A549 treated with AZD9567 at 1 μM for 4 hours (cell line): ENCODE data around the gene OR51B4. TPM values are rescaled to one million over a fixed set of nuclear protein-coding genes. Genes with fewer than 3 reads are reported as not detected.

ENCODE experiments used
- total RNA-seq: library from RNA; stranded (reverse); fragments of 200-300 nt; extraction: Qiagen RNA extraction; gene quantifications from 5 replicates; pipeline ENCODE4 v1.2.3, GENCODE V29; 2022; ENCODE audit not compliant: insufficient read depth

The OR51B4 gene, protein sequence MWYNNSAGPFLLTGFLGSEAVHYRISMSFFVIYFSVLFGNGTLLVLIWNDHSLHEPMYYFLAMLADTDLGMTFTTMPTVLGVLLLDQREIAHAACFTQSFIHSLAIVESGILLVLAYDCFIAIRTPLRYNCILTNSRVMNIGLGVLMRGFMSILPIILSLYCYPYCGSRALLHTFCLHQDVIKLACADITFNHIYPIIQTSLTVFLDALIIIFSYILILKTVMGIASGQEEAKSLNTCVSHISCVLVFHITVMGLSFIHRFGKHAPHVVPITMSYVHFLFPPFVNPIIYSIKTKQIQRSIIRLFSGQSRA
- total RNA-seq: not detected in 5 replicates

DNA sequence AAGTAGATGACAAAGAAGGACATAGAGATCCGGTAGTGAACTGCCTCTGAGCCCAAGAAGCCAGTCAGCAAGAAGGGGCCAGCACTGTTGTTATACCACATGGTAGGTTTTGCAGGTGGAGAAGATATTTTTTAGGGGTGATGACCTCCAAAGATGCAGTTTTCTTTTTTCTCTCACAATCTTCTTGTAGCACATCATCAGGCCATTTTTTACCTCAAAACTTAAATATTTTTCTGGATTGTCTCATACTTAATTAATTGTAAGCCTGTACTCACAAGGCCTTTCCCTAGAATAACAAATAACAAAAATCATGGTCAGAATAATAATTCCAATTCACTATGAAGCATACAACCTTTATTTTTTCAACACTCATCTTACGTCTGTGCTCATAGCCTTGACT is at the start of gene OR51B4:
Gene OR51B4 (minus strand): TSS at position 101 of the 400 bp plus-strand sequence. CDS start 0 bp downstream, at position 101.

GRCh38 chr11:5351208-5351607 is 49.5 kb upstream of the OR51B4 start, which contains the start of gene OR51B6:
OR51B6 (plus strand) TSS chr11:5351508; CDS start chr11:5351508, 0 bp downstream.

GRCh38 chr11:5343474-5344335 is 42.0 kb upstream of the OR51B4 start, which contains the start of gene OR51B5:
OR51B5 (minus strand) TSS chr11:5343524; CDS start chr11:5343524, 0 bp downstream.

DNA sequence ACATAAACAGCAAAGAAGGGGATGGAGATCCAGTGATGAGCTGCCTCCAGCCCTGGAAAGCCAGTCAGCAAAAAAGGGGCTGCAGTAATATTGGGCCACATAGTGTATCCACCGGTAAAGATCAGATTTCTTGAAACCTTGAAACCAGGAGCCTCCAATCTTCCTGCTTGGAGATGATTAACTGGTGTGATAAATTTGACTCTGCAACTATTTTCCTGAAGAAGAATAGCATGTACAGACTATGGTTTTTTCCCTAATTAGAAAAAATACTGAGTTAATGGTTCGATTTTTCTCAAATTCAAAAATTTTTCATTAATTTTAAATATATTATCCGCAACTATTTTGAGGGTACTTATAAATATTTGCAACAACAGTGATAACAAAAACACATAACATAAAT is 22.5 kb upstream of the OR51B4 start, which contains the start of gene OR51B2:
Gene OR51B2 (minus strand): TSS at position 101 of the 400 bp plus-strand sequence. CDS start 0 bp downstream, at position 101.

GRCh38 chr11:5269715-5270147 is 32.0 kb downstream of the OR51B4 start, which contains the start of gene HBE1:
HBE1 (minus strand) TSS chr11:5269945; CDS start chr11:5269890, 55 bp downstream.

DNA sequence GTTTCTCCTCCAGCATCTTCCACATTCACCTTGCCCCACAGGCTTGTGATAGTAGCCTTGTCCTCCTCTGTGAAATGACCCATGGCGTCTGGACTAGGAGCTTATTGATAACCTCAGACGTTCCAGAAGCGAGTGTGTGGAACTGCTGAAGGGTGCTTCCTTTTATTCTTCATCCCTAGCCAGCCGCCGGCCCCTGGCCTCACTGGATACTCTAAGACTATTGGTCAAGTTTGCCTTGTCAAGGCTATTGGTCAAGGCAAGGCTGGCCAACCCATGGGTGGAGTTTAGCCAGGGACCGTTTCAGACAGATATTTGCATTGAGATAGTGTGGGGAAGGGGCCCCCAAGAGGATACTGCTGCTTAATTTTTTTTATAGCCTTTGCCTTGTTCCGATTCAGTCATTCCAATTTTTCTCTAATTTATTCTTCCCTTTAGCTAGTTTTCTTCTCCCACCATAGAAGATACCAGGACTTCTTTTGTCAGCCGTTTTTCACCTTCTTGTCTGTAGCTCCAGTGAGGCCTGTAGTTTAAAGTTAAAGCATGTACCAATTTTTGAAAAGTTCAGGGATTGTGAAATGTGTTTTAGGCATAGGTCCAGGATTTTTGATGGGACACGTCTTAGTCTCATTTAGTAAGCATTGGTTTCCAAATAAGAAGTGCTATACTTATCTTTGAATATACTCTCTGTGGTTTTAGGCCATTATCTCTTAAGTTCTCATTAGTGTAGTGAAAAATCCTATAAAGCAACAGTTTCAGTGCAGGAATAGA is 46.9 kb downstream of the OR51B4 start, which contains the start of gene HBG2:
Gene HBG2 (minus strand): TSS at position 136 of the 768 bp plus-strand sequence. CDS start 53 bp downstream, at position 83.

Other genes with a start within 250 kb of the OR51B4 start
- not detected in 5 replicates for gene OR52E2, start 242.3 kb downstream of the OR51B4 start, total RNA-seq
- gene OR52E1, start 232.4 kb downstream of the OR51B4 start, total RNA-seq: not detected in 5 replicates
- not detected in 5 replicates for gene OR52A5, start 163.6 kb downstream of the OR51B4 start, total RNA-seq
- not detected in 5 replicates for gene OR52A1, start 147.2 kb downstream of the OR51B4 start, total RNA-seq
- not detected in 5 replicates for gene OR51V1, start 101.3 kb downstream of the OR51B4 start, total RNA-seq
- not detected in 5 replicates for gene HBB, start 74.9 kb downstream of the OR51B4 start, total RNA-seq
- gene HBD, start 67.5 kb downstream of the OR51B4 start, total RNA-seq: not detected in 5 replicates
- not detected in 5 replicates for gene HBG1, start 52.1 kb downstream of the OR51B4 start, total RNA-seq
- not detected in 5 replicates for gene HBG2, start 47.2 kb downstream of the OR51B4 start, total RNA-seq
- not detected in 5 replicates for gene HBE1, start 32.0 kb downstream of the OR51B4 start, total RNA-seq
- not detected in 5 replicates for gene OR51B2, start 22.4 kb upstream of the OR51B4 start, total RNA-seq
- 0.09 TPM in 1 of 5 replicates, not detected in the others for gene OR51B5, start 41.6 kb upstream of the OR51B4 start, total RNA-seq
- not detected in 5 replicates for gene OR51B6, start 49.6 kb upstream of the OR51B4 start, total RNA-seq
- gene OR51M1, start 81.9 kb upstream of the OR51B4 start, total RNA-seq: not detected in 5 replicates
- not detected in 5 replicates for gene OR51Q1, start 120.2 kb upstream of the OR51B4 start, total RNA-seq
- not detected in 5 replicates for gene OR51I1, start 139.6 kb upstream of the OR51B4 start, total RNA-seq
- gene OR51I2, start 147.4 kb upstream of the OR51B4 start, total RNA-seq: not detected in 5 replicates
- not detected in 5 replicates for gene OR52D1, start 186.7 kb upstream of the OR51B4 start, total RNA-seq
- gene UBQLN3, start 208.0 kb upstream of the OR51B4 start, total RNA-seq: not detected in 5 replicates
- 0.03 to 0.05 TPM in 2 of 5 replicates, not detected in the others for gene UBQLNL, start 214.8 kb upstream of the OR51B4 start, total RNA-seq
- not detected in 5 replicates for gene OR52H1, start 246.6 kb upstream of the OR51B4 start, total RNA-seq